K562 (cell line): ENCODE results near the gene THSD8. TPM values are rescaled to one million over a fixed set of nuclear protein-coding genes. Genes with fewer than 3 reads are reported as not detected.
A peak's percentile ranks its signal among the peaks of the same experiment; 100 is the strongest.

Source experiments
- ATAC-seq: fragments of 200-7000 bp; cut with Tn5 transposase; 3 replicates; pipeline ENCODE4 v1.9.1; 2020; ENCODE audit warnings: moderate library complexity
- BruUV-seq: library from RNA; stranded (reverse); fragments of 400-500 nt; replicated peaks from 2 replicates; lab custom pipeline; 2021; lab: Mats Ljungman, UMichigan
- CTCF ChIA-PET: fragments of 300-600 bp; formaldehyde crosslinking; extraction: SDS; loops from one replicate; lab custom pipeline; 2021; ENCODE audit warnings: low intra/inter-chr PET ratio; lab: Yijun Ruan, JAX
- POLR2A ChIA-PET: fragments of 300-600, 350-650 bp; sonication (Branson Sonifier 250); formaldehyde crosslinking; extraction: SDS; loops from one replicate; lab custom pipeline; 2021; ENCODE audit warnings: antibody characterized with exemption, inconsistent platforms; lab: Yijun Ruan, JAX
- DNase-seq, 4 experiments: peaks; one replicate each; pipeline versions ENCODE4 v3.0.0 to v3.0.0-alpha.2; 2011 to 2018; ENCODE audit warnings: low spot score in 3 of 4, mixed read lengths in 3 of 4; ENCODE audit errors: extremely low read depth in 1 of 4
- FAIRE-seq: peaks from 2 replicates; lab custom pipeline; 2011; peaks lifted over from hg19 to GRCh38; lab: Jason Lieb, UNC
- H2AFZ ChIP-seq: 2 replicates; pipeline ENCODE4 v1.6.0; 2011; ENCODE audit warnings: low read depth, low read length, control low read depth, inconsistent platforms
- H3K27ac ChIP-seq: fragments of 200-600 bp; 3 replicates; pipeline ENCODE4 v1.8.0; 2011; ENCODE audit warnings: low read depth, mild to moderate bottlenecking, control low read depth, inconsistent platforms, low read length, moderate library complexity, mixed read lengths; ENCODE audit errors: extremely low read depth
- H3K27me3 ChIP-seq, 2 experiments: fragments of 300-600 bp in 1 of 2; 2 replicates in 1 of 2; 3 replicates in 1 of 2; pipeline versions ENCODE4 v1.6.0 to v1.8.0; 2011; ENCODE audit warnings: inconsistent platforms in 2 of 2, low read length in 2 of 2, mild to moderate bottlenecking in 1 of 2, mixed read lengths in 1 of 2, moderate library complexity in 1 of 2; ENCODE audit not compliant: control insufficient read depth in 2 of 2, insufficient read depth in 2 of 2
- H3K36me3 ChIP-seq: fragments of 300-600 bp; 3 replicates; pipeline ENCODE4 v1.8.0; 2011; ENCODE audit warnings: mild to moderate bottlenecking, low read length, inconsistent platforms; ENCODE audit not compliant: control insufficient read depth, insufficient read depth
- H3K4me1 ChIP-seq, 2 experiments: fragments of 200-600 bp in 1 of 2; replicated peaks in 1 of 2; 2 replicates in 1 of 2; 3 replicates in 1 of 2; pipeline versions ENCODE4 v1.5.1 to v1.8.0; 2011; ENCODE audit warnings: inconsistent platforms in 2 of 2, low read length in 2 of 2, mild to moderate bottlenecking in 1 of 2, mixed read lengths in 1 of 2, moderate library complexity in 1 of 2; ENCODE audit not compliant: control insufficient read depth in 2 of 2, insufficient read depth in 2 of 2
- H3K4me2 ChIP-seq: 2 replicates; pipeline ENCODE4 v1.6.1; 2011; ENCODE audit warnings: low read length, control low read depth, inconsistent platforms, mixed read lengths; ENCODE audit not compliant: insufficient read depth
- H3K4me3 ChIP-seq: fragments of 200-600 bp; sonication (generic), shearing (Covaris generic); 2 replicates; pipeline ENCODE4 v1.5.1; 2016; ENCODE audit warnings: control low read depth, inconsistent platforms
- H3K79me2 ChIP-seq: fragments of 200-600 bp; 3 replicates; pipeline ENCODE4 v1.8.0; 2011; ENCODE audit warnings: low read length, inconsistent platforms; ENCODE audit not compliant: control insufficient read depth, insufficient read depth
- H3K9ac ChIP-seq, 2 experiments: 2 replicates each; pipeline versions ENCODE4 v1.6.0 to v1.6.1; 2011; ENCODE audit warnings: low read depth in 2 of 2, low read length in 2 of 2, control low read depth in 1 of 2, inconsistent platforms in 1 of 2, mild to moderate bottlenecking in 1 of 2, mixed read lengths in 1 of 2; ENCODE audit not compliant: insufficient read depth in 1 of 2
- H3K9me1 ChIP-seq: one replicate; pipeline ENCODE4 v1.6.0; 2011; ENCODE audit warnings: inconsistent platforms, mild to moderate bottlenecking, low read length, moderate library complexity; ENCODE audit not compliant: control insufficient read depth, insufficient read depth
- H3K9me3 ChIP-seq: replicated peaks from 2 replicates; pipeline ENCODE4 v1.5.1; 2011; ENCODE audit warnings: low read depth, low read length, inconsistent platforms; ENCODE audit not compliant: control insufficient read depth, insufficient read depth
- H4K20me1 ChIP-seq: replicated peaks from 2 replicates; pipeline ENCODE4 v1.6.1; 2011; ENCODE audit warnings: low read length, inconsistent platforms, mixed read lengths; ENCODE audit not compliant: control insufficient read depth, insufficient read depth
- SNRNP70 ChIP-seq: fragments of 200-400 bp; formaldehyde crosslinking; optimal IDR thresholded peaks from 2 replicates; pipeline ENCODE3; 2017; ENCODE audit warnings: low read depth, low read length
- WGBS: fragments of 100-300 bp; shearing (Covaris generic); methylation state at CpG from one replicate; pipeline ENCODE4 v1.1.6; 2016; ENCODE audit warnings: low coverage, mixed read lengths; ENCODE audit not compliant: insufficient coverage; ENCODE audit errors: missing lambda C conversion rate; 5-methylcytosine and 5-hydroxymethylcytosine counted together
- in situ Hi-C: fragments of 300-500 bp; cut with MboI; formaldehyde crosslinking; loops from 4 replicates; pipeline ENCODE4 v1.15.0; 2018; ENCODE audit warnings: inconsistent platforms, mixed read lengths
- intact Hi-C: fragments of 100-400 bp; cut with micrococcal nuclease; formaldehyde crosslinking; loops from 2 replicates; pipeline ENCODE4 v1.14.2; 2022
- polyA plus RNA-seq, 8 experiments: library from polyadenylated mRNA; depleted of rRNA in 4 of 8; stranded (reverse) in 5 of 8; unstranded in 3 of 8; fragments of >200 nt; fragmentation: Nextera tagmentation in 2 of 8; fragmentation: Illumina TruSeq in 1 of 8; extraction: Ambion mirVana in 2 of 8; extraction: Trizol in 1 of 8; gene quantifications; 2 replicates each; pipeline versions ENCODE4 v1.2.1 to v1.2.3, GENCODE V29; 2011 to 2014; ENCODE audit warnings: inconsistent platforms in 1 of 8, missing spikeins in 1 of 8
- total RNA-seq, 7 experiments: library from RNA; depleted of rRNA in 6 of 7; stranded (reverse); fragments of >200 nt in 6 of 7; fragmentation: Illumina TruSeq in 2 of 7; extraction: Trizol in 2 of 7; gene quantifications; 2 replicates each; pipeline versions ENCODE4 v1.2.1 to v1.2.3, GENCODE V29; 2011 to 2021; ENCODE audit warnings: low replicate concordance in 1 of 7
- TF ChIP-seq, protein P1 (sequence below): sonication (generic); formaldehyde crosslinking; IDR thresholded peaks from 2 replicates; pipeline ENCODE4 v1.8.0; 2023; ENCODE audit warnings: mild to moderate bottlenecking, missing genetic modification reagents
- TF ChIP-seq, protein P2 (sequence below): sonication (generic); formaldehyde crosslinking; IDR thresholded peaks from 2 replicates; pipeline ENCODE4 v1.8.1; 2022; ENCODE audit warnings: missing genetic modification reagents

The THSD8 gene
- total and polyA plus RNA-seq, 9 of the 15 experiments (the other 6 are each of a cell fraction or from before 2014, with no cell fraction given): 8.4 to 42.4 (median 19.9) TPM; not detected in 2

DNA sequence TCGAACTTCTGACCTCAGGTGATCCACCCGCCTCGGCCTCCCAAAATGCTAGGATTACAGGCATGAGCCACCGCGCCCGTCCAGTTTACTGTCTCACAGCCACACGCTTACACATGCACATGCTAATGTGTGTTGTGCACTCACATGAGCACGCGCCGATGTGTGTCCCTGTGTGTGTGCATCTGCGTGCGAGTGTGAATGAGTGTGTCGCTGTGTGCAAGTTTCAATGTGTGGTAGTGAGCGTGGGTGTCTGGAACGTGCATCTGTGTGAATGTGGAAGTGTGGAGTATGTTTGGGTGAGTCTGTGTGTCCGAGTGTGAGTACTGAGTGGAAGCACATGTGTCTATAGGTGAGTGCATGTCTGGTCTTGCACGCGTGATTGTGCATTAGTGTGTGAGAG lies 40.6 kb downstream of the THSD8 start:
- DNase-seq (no peak), ATAC-seq (no peak), FAIRE-seq (no peak)
- Histone ChIP-seq H3K9me1 (peaks cover 4% of the 10 kb centered on the region), H3K9ac (no peak overlapping the region), H2AFZ (no peak overlapping the region), H3K79me2 (peaks cover 20% of the 10 kb centered on the region), H3K27ac (no peak overlapping the region; the same call in 2 of the 3 replicates), H3K4me3 (no peak overlapping the region), H3K4me1 (peaks cover 34 to 48% of the 10 kb centered on the region in 2 experiments), H3K4me2 (no peak overlapping the region), H3K9me3 (no peaks in the 10 kb centered on the region), H3K27me3 (no peaks in the 10 kb centered on the region; a peak in 1 of 5 replicates), H4K20me1 (peaks cover 6% of the 10 kb centered on the region; the same call in 1 of the 2 replicates), H3K36me3 (peaks cover 19% of the 10 kb centered on the region; the same call in 2 of the 3 replicates)
- no TSS peak for BruUV-seq
- 93% methylated on average over 17 of the region's 18 CpGs for WGBS
- intact Hi-C loops: loop anchor here (5.0 kb wide), 1 partner anchor 65 kb away; the partner anchor contains the start of gene HOOK2
- in situ Hi-C loops: no loop called here
- CTCF ChIA-PET: no interaction called here
- no peak for TF ChIP-seq SNRNP70
- TF ChIP-seq, protein P1, sequence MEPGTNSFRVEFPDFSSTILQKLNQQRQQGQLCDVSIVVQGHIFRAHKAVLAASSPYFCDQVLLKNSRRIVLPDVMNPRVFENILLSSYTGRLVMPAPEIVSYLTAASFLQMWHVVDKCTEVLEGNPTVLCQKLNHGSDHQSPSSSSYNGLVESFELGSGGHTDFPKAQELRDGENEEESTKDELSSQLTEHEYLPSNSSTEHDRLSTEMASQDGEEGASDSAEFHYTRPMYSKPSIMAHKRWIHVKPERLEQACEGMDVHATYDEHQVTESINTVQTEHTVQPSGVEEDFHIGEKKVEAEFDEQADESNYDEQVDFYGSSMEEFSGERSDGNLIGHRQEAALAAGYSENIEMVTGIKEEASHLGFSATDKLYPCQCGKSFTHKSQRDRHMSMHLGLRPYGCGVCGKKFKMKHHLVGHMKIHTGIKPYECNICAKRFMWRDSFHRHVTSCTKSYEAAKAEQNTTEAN (CRISPR knock-in tag): 0 out of 2 replicates have a peak, but pooled peaks have one; percentile 57
- TF ChIP-seq, protein P2, sequence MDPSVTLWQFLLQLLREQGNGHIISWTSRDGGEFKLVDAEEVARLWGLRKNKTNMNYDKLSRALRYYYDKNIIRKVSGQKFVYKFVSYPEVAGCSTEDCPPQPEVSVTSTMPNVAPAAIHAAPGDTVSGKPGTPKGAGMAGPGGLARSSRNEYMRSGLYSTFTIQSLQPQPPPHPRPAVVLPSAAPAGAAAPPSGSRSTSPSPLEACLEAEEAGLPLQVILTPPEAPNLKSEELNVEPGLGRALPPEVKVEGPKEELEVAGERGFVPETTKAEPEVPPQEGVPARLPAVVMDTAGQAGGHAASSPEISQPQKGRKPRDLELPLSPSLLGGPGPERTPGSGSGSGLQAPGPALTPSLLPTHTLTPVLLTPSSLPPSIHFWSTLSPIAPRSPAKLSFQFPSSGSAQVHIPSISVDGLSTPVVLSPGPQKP (CRISPR knock-in tag): 0 out of 2 replicates have a peak, but pooled peaks have one; percentile 29
- POLR2A ChIA-PET: no interaction called here
